ENCODE data around the gene LPAR1.
A peak's percentile ranks its signal among the peaks of the same experiment; 100 is the strongest.

The LPAR1 gene

GRCh38 chr9:110921705-110922104 is 116.6 kb downstream of the LPAR1 start (continued):
- TF ChIP-seq CSRNP3 (CRISPR knock-in tag; IDR thresholded peaks at IDR 0.05) (no peak), ZNF565 (CRISPR knock-in tag; conservative IDR thresholded peaks at IDR 0.05; ENCODE audit: low read depth) (no peak), OSR1 (CRISPR knock-in tag; IDR thresholded peaks at IDR 0.05) (no peak), ZNF8 (CRISPR knock-in tag; IDR thresholded peaks at IDR 0.05) (no peak), TSHZ2 (CRISPR knock-in tag; IDR thresholded peaks at IDR 0.05) (no peak), BACH2 (CRISPR knock-in tag; IDR thresholded peaks at IDR 0.05; ENCODE audit: borderline replicate concordance) (no peak)

- ATAC-seq, result peak; percentile 23; the same call in 2 of the 3 replicates
- TF ChIP-seq ZNF8 (CRISPR knock-in tag; IDR thresholded peaks at IDR 0.05) (no peak), PATZ1 (CRISPR knock-in tag; IDR thresholded peaks at IDR 0.05; ENCODE audit: borderline replicate concordance) (no peak), TSHZ2 (CRISPR knock-in tag; IDR thresholded peaks at IDR 0.05) (no peak), ZFP3 (CRISPR knock-in tag; IDR thresholded peaks at IDR 0.05) (no peak), TCF4 (CRISPR knock-in tag; IDR thresholded peaks at IDR 0.05; ENCODE audit: borderline replicate concordance) (no peak), ZC3H10 (CRISPR knock-in tag; IDR thresholded peaks at IDR 0.05) (no peak), OSR1 (CRISPR knock-in tag; IDR thresholded peaks at IDR 0.05) (no peak), CREB5 (CRISPR knock-in tag; IDR thresholded peaks at IDR 0.05; ENCODE audit: low read depth) (no peak), BACH2 (CRISPR knock-in tag; IDR thresholded peaks at IDR 0.05; ENCODE audit: borderline replicate concordance) (no peak), ARNTL (CRISPR knock-in tag; IDR thresholded peaks at IDR 0.05; ENCODE audit: borderline replicate concordance, low read depth) (no peak), TOX (CRISPR knock-in tag; IDR thresholded peaks at IDR 0.05; ENCODE audit: borderline replicate concordance) (no peak), ISL1 (CRISPR knock-in tag; IDR thresholded peaks at IDR 0.05) (no peak), GLIS3 (CRISPR knock-in tag; IDR thresholded peaks at IDR 0.05) (no peak), RARB (CRISPR knock-in tag; IDR thresholded peaks at IDR 0.05) (no peak), ZNF565 (CRISPR knock-in tag; conservative IDR thresholded peaks at IDR 0.05; ENCODE audit: low read depth) (no peak), ZFP30 (CRISPR knock-in tag; IDR thresholded peaks at IDR 0.05) (no peak)
Measured at GRCh38 chr9:110919609-110920008, 118.7 kb downstream of the LPAR1 start.

- ATAC-seq, result peak; percentile 11; the same call in 1 of the 3 replicates
- TF ChIP-seq BACH2 (CRISPR knock-in tag; IDR thresholded peaks at IDR 0.05; ENCODE audit: borderline replicate concordance), result no peak
- no peak for TF ChIP-seq ZNF70 (CRISPR knock-in tag; IDR thresholded peaks at IDR 0.05)
- TF ChIP-seq CREB5 (CRISPR knock-in tag; IDR thresholded peaks at IDR 0.05; ENCODE audit: low read depth), result no peak
- TF ChIP-seq CSDC2 (CRISPR knock-in tag; IDR thresholded peaks at IDR 0.05), result no peak
- TF ChIP-seq RARB (CRISPR knock-in tag; IDR thresholded peaks at IDR 0.05), result no peak
- no peak for TF ChIP-seq ZC3H10 (CRISPR knock-in tag; IDR thresholded peaks at IDR 0.05)
- no peak for TF ChIP-seq TCF4 (CRISPR knock-in tag; IDR thresholded peaks at IDR 0.05; ENCODE audit: borderline replicate concordance)
- TF ChIP-seq SNAI2 (CRISPR knock-in tag; IDR thresholded peaks at IDR 0.05), result no peak
- TF ChIP-seq PPARA (CRISPR knock-in tag; IDR thresholded peaks at IDR 0.05; ENCODE audit: borderline replicate concordance), result no peak
- TF ChIP-seq POU6F1 (CRISPR knock-in tag; IDR thresholded peaks at IDR 0.05; ENCODE audit: borderline replicate concordance, low read depth), result no peak
- TF ChIP-seq ESRRG (CRISPR knock-in tag; IDR thresholded peaks at IDR 0.05), result no peak
- TF ChIP-seq ISL1 (CRISPR knock-in tag; IDR thresholded peaks at IDR 0.05), result no peak
Measured at GRCh38 chr9:110919050-110919435, 119.2 kb downstream of the LPAR1 start.
